Trophoblast cell (in vitro differentiated cells and primary cell): ENCODE measurements around the gene TMEM41B. TPM values are rescaled to one million over a fixed set of nuclear protein-coding genes. Genes with fewer than 3 reads are reported as not detected.
"Not testable (repeated sequence)": the region's sequence is repeated elsewhere in the genome, so short reads cannot be mapped to it uniquely, and the experiment has no call there.

Source experiments
- DNase-seq, 2 donors: peaks; one replicate each; pipeline ENCODE4 v3.0.0-alpha.2; 2016
- H2AFZ ChIP-seq: 2 replicates; pipeline ENCODE4 v1.6.1; 2013; ENCODE audit warnings: low read length, moderate library complexity, mild to moderate bottlenecking; ENCODE audit not compliant: insufficient read depth, poor library complexity
- H2AK5ac ChIP-seq: 2 replicates; pipeline ENCODE4 v1.6.1; 2013; ENCODE audit warnings: mild to moderate bottlenecking, low read length
- H2BK120ac ChIP-seq: 2 replicates; pipeline ENCODE4 v1.6.1; 2013; ENCODE audit warnings: low read length, mild to moderate bottlenecking, moderate library complexity; ENCODE audit not compliant: insufficient read depth, poor library complexity
- H2BK12ac ChIP-seq: 2 replicates; pipeline ENCODE4 v1.6.1; 2013; ENCODE audit warnings: mild to moderate bottlenecking, low read length, moderate library complexity
- H2BK5ac ChIP-seq: 2 replicates; pipeline ENCODE4 v1.6.1; 2013; ENCODE audit warnings: low read length, low read depth, moderate library complexity, mild to moderate bottlenecking; ENCODE audit not compliant: poor library complexity
- H3K14ac ChIP-seq: 2 replicates; pipeline ENCODE4 v1.6.1; 2013; ENCODE audit warnings: mild to moderate bottlenecking, low read length
- H3K18ac ChIP-seq: 2 replicates; pipeline ENCODE4 v1.6.1; 2013; ENCODE audit warnings: mild to moderate bottlenecking, low read length
- H3K23ac ChIP-seq: 2 replicates; pipeline ENCODE4 v1.6.1; 2013; ENCODE audit warnings: low read length
- H3K27ac ChIP-seq: 2 replicates; pipeline ENCODE4 v1.5.1; 2013; ENCODE audit warnings: low read depth, mild to moderate bottlenecking, inconsistent platforms, low read length, moderate library complexity
- H3K27me3 ChIP-seq: 2 replicates; pipeline ENCODE4 v1.6.1; 2013; ENCODE audit warnings: inconsistent platforms, mild to moderate bottlenecking, low read length, moderate library complexity; ENCODE audit not compliant: insufficient read depth
- H3K36me3 ChIP-seq, 2 experiments: 1 replicate in 1 of 2; 2 replicates in 1 of 2; pipeline ENCODE4 v1.6.1; 2013; ENCODE audit warnings: low read length in 2 of 2, mild to moderate bottlenecking in 2 of 2, moderate library complexity in 1 of 2; ENCODE audit not compliant: insufficient read depth in 2 of 2, control insufficient read depth in 1 of 2
- H3K4ac ChIP-seq: 2 replicates; pipeline ENCODE4 v1.6.1; 2013; ENCODE audit warnings: low read depth, mild to moderate bottlenecking, low read length, moderate library complexity
- H3K4me1 ChIP-seq, 2 experiments: 1 replicate in 1 of 2; 2 replicates in 1 of 2; pipeline ENCODE4 v1.6.1; 2013; ENCODE audit warnings: low read length in 2 of 2, mild to moderate bottlenecking in 2 of 2, moderate library complexity in 1 of 2; ENCODE audit not compliant: insufficient read depth in 2 of 2, control insufficient read depth in 1 of 2
- H3K4me2 ChIP-seq: 2 replicates; pipeline ENCODE4 v1.6.1; 2013; ENCODE audit warnings: inconsistent platforms, mild to moderate bottlenecking, low read length, moderate library complexity
- H3K4me3 ChIP-seq: 2 replicates; pipeline ENCODE4 v1.5.1; 2013; ENCODE audit warnings: mild to moderate bottlenecking, low read depth, low read length, inconsistent platforms
- H3K79me1 ChIP-seq: one replicate; pipeline ENCODE4 v1.6.1; 2013; ENCODE audit warnings: low read length
- H3K79me2 ChIP-seq: 2 replicates; pipeline ENCODE4 v1.6.1; 2013; ENCODE audit warnings: low read length, mild to moderate bottlenecking; ENCODE audit not compliant: control insufficient read depth, insufficient read depth, poor library complexity
- H3K9ac ChIP-seq: 2 replicates; pipeline ENCODE4 v1.6.1; 2013; ENCODE audit warnings: mild to moderate bottlenecking, low read length
- H3K9me3 ChIP-seq: 2 replicates; pipeline ENCODE4 v1.6.1; 2013; ENCODE audit warnings: low read depth, mild to moderate bottlenecking, control low read depth, inconsistent platforms, low read length; ENCODE audit not compliant: insufficient read depth
- H4K12ac ChIP-seq: 2 replicates; pipeline ENCODE4 v1.6.1; 2013; ENCODE audit warnings: low read depth, mild to moderate bottlenecking, low read length, moderate library complexity
- H4K8ac ChIP-seq: 2 replicates; pipeline ENCODE4 v1.6.1; 2013; ENCODE audit warnings: low read depth, mild to moderate bottlenecking, low read length, moderate library complexity
- H4K91ac ChIP-seq: one replicate; pipeline ENCODE4 v1.6.1; 2013; ENCODE audit warnings: low read depth, mild to moderate bottlenecking, low read length, moderate library complexity
- WGBS: extraction: QIAGEN DNeasy Blood & Tissue Kit; methylation state at CpG from one replicate; pipeline ENCODE4 v1.1.7; 2013; ENCODE audit warnings: missing lambda C conversion rate; ENCODE audit not compliant: insufficient read length, insufficient coverage; ENCODE audit errors: extremely low coverage; 5-methylcytosine and 5-hydroxymethylcytosine counted together
- polyA plus RNA-seq: library from polyadenylated mRNA; stranded (reverse); fragments of 200-250 nt; gene quantifications from 2 replicates; pipeline ENCODE4 v1.2.3, GENCODE V29; 2013

The TMEM41B gene
- polyA plus RNA-seq: 67.0 and 71.4 TPM in 2 replicates

GRCh38 chr11:9314291-9315077 is at the start of gene TMEM41B:
TMEM41B (minus strand) TSS chr11:9314593; CDS start chr11:9314441, 152 bp downstream.
- peak within 1 kb of the TSS; percentile 92 for H3K9ac ChIP-seq
- H3K18ac ChIP-seq: peak within 1 kb of the TSS; percentile 97
- H2AFZ ChIP-seq: peak within 1 kb of the TSS; percentile 97
- H3K79me2 ChIP-seq: peaks cover 20% of the 10 kb centered on the region
- peak within 1 kb of the TSS; percentile 76 for H2BK12ac ChIP-seq
- peak within 1 kb of the TSS; percentile 99 for H4K91ac ChIP-seq
- H3K4me3 ChIP-seq: peak within 1 kb of the TSS; percentile 98
- H3K27me3 ChIP-seq: no peaks in the 10 kb centered on the region
- H3K36me3 ChIP-seq: peaks cover 0 to 5% of the 10 kb centered on the region in 2 experiments
- no peaks in the 10 kb centered on the region for H3K9me3 ChIP-seq
- H3K4me2 ChIP-seq: peak within 1 kb of the TSS; percentile 93
- peak within 1 kb of the TSS; percentile 96 for H4K12ac ChIP-seq
- DNase-seq: peak; percentile 98 to 99
- peak within 1 kb of the TSS; percentile 100 for H3K4ac ChIP-seq
- peak within 1 kb of the TSS; percentile 92 for H3K27ac ChIP-seq
- peak within 1 kb of the TSS; percentile 97 for H4K8ac ChIP-seq
- H2AK5ac ChIP-seq: peak within 1 kb of the TSS; percentile 94
- H3K4me1 ChIP-seq: peaks cover 12 to 13% of the 10 kb centered on the region in 2 experiments
- peak within 1 kb of the TSS; percentile 98 for H2BK5ac ChIP-seq
- no CpG with 5 or more reads among the region's 71 CpGs for WGBS
- no peak within 1 kb of the TSS for H3K23ac ChIP-seq
- peak within 1 kb of the TSS; percentile 94 for H3K14ac ChIP-seq
- H3K79me1 ChIP-seq: peaks cover 13% of the 10 kb centered on the region
- H2BK120ac ChIP-seq: peak within 1 kb of the TSS; percentile 95

DNA sequence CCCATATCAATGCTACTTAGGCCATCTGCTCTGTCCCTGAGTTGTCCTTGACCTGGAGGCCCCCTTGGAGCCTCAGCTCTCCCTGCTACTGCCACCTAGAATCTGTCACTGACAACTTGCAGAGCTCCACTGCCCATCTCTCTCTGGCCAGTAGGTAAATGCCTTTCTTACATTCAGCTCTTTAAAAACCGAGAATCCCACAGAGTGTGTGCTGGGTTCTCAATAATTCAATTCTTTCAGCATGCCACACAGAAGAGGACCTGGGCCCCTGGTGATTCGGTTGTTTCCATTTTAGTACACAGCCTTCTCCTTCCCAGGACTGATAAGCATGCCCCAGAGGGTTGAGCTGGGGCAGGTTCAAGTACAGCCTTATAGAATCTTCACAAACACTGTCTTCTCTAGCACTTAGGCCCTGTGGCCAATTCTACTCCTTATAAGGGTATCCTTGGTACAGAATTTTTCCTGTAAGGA is 48.0 kb upstream of the TMEM41B start:
- Histone ChIP-seq H3K14ac (peak overlapping the region; percentile 98), H3K4ac (peak overlapping the region; percentile 75), H3K4me3 (no peak overlapping the region), H2BK12ac (peak overlapping the region; percentile 100), H3K79me1 (peaks cover 36% of the 10 kb centered on the region), H2BK5ac (peak overlapping the region; percentile 95), H3K4me2 (no peak overlapping the region), H3K9me3 (no peaks in the 10 kb centered on the region), H3K27ac (peak overlapping the region; percentile 99), H3K36me3 (no peaks in the 10 kb centered on the region), H4K8ac (peak overlapping the region; percentile 85), H2AK5ac (peak overlapping the region; percentile 95), H3K18ac (peak overlapping the region; percentile 82), H4K91ac (peak overlapping the region; percentile 97), H4K12ac (peak overlapping the region; percentile 84), H2BK120ac (peak overlapping the region; percentile 93), H3K79me2 (peaks cover 14% of the 10 kb centered on the region), H3K4me1 (peaks cover 18 to 19% of the 10 kb centered on the region in 2 experiments), H3K23ac (no peak overlapping the region), H3K9ac (no peak overlapping the region), H2AFZ (peak overlapping the region; percentile 66), H3K27me3 (no peaks in the 10 kb centered on the region)
- no peak for DNase-seq
- WGBS: no CpG with 5 or more reads among the region's 2 CpGs

- Histone ChIP-seq H4K91ac (peak overlapping the region; percentile 68), H3K79me2 (peaks cover 14% of the 10 kb centered on the region), H3K4me1 (peaks cover 18 to 19% of the 10 kb centered on the region in 2 experiments), H2AK5ac (peak overlapping the region; percentile 69), H3K79me1 (peaks cover 36% of the 10 kb centered on the region)
- not testable (repeated sequence) for H3K9me3 ChIP-seq, H3K4me2 ChIP-seq, H3K27ac ChIP-seq, H2BK5ac ChIP-seq, H3K27me3 ChIP-seq, H4K8ac ChIP-seq, H3K36me3 ChIP-seq, H4K12ac ChIP-seq, H2BK12ac ChIP-seq, H3K14ac ChIP-seq, H3K4ac ChIP-seq, H3K4me3 ChIP-seq, H2AFZ ChIP-seq, H3K23ac ChIP-seq, H3K9ac ChIP-seq, H3K18ac ChIP-seq, H2BK120ac ChIP-seq
- peak in 1 of 2 donors; percentile 93 for DNase-seq
- no CpG with 5 or more reads among the region's 13 CpGs for WGBS
Measured at GRCh38 chr11:9360862-9361622, 46.6 kb upstream of the TMEM41B start.

- Histone ChIP-seq H2BK120ac (no peak overlapping the region), H2BK12ac (no peak overlapping the region), H3K79me1 (peaks cover 2% of the 10 kb centered on the region), H3K14ac (no peak overlapping the region), H3K4me1 (no peaks in the 10 kb centered on the region), H4K12ac (no peak overlapping the region), H3K27ac (no peak overlapping the region), H2AK5ac (no peak overlapping the region), H3K4me2 (no peak overlapping the region), H3K9ac (no peak overlapping the region), H3K4ac (no peak overlapping the region), H4K91ac (no peak overlapping the region), H2BK5ac (no peak overlapping the region), H3K9me3 (no peaks in the 10 kb centered on the region), H3K79me2 (no peaks in the 10 kb centered on the region), H3K23ac (no peak overlapping the region), H3K4me3 (no peak overlapping the region), H2AFZ (no peak overlapping the region), H3K18ac (no peak overlapping the region), H3K36me3 (no peaks in the 10 kb centered on the region), H4K8ac (no peak overlapping the region), H3K27me3 (no peaks in the 10 kb centered on the region)
- DNase-seq: peak; percentile 76 to 93
- no CpG with 5 or more reads among the region's 4 CpGs for WGBS
Measured at GRCh38 chr11:9357041-9357440, 42.6 kb upstream of the TMEM41B start.
